ENCODE data around the gene GPR3. TPM values are rescaled to one million over a fixed set of nuclear protein-coding genes. Genes with fewer than 3 reads are reported as not detected.

The GPR3 gene
- total and polyA plus RNA-seq, 2 of the 8 experiments (the other 6 are each of a cell fraction or from before 2014, with no cell fraction given): 9.9 to 26.5 TPM

DNA sequence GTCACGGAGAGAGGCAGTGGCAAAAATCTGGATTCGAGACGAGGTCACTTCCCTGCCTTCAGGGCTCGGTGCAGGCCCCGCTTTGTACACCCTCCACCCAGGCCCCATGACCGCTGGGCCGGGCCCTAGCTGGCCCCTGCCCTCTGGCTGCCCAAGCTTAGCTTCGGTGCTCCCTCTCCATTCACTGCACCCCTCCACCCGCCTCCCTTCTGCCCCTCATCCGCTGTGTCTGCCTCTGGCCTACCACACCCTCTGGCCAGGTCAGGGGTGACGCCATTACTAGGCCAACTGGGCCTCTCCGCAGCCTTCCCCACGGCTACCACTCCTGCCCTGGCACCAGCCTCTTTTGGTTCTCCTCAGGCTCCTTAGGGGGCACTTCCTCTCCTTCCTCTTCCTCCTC, 8.8 kb upstream of the GPR3 start:
- H2AK5ac ChIP-seq (ENCODE audit: low read depth, low read length): peak overlapping the region; percentile 61; the same call in 1 of the 2 replicates
- H4K20me1 ChIP-seq (replicated peaks in 1 of 2; ENCODE audit: control insufficient read depth in 1 of 2, insufficient read depth in 2 of 2, low read length in 2 of 2): no peaks in the 10 kb centered on the region
- H3K9me3 ChIP-seq (ENCODE audit: insufficient read depth in 2 of 2, low read depth in 1 of 2, low read length in 1 of 2): no peaks in the 10 kb centered on the region
- H3K79me2 ChIP-seq (ENCODE audit: control insufficient read depth in 1 of 2, insufficient read depth in 2 of 2, low read length in 2 of 2): no peaks in the 10 kb centered on the region
- no peak overlapping the region for H2BK120ac ChIP-seq (replicated peaks; ENCODE audit: low read depth, low read length)
- 80% methylated on average over 12 of the region's 13 CpGs; no CpG with 5 or more reads in 1 of the 2 experiments for WGBS, 2 experiments (ENCODE audit: extremely low coverage in 1 of 2, insufficient coverage in 1 of 2, insufficient read length in 1 of 2, insufficient replicate concordance in 2 of 2, low coverage in 1 of 2, low lambda C conversion rate in 2 of 2, missing lambda C conversion rate in 1 of 2)
- H3K36me3 ChIP-seq (ENCODE audit: control insufficient read depth in 2 of 4, insufficient read depth in 4 of 4, low read length in 3 of 4): no peaks in the 10 kb centered on the region
- H4K5ac ChIP-seq (ENCODE audit: insufficient read length, low read depth, low read length): no peak overlapping the region
- H3K27me3 ChIP-seq (replicated peaks in 1 of 4; ENCODE audit: control insufficient read depth in 3 of 4, extremely low read depth in 1 of 4, insufficient read depth in 3 of 4, low read length in 3 of 4): peaks cover 0 to 16% (median 9%) of the 10 kb centered on the region in 4 experiments; a peak in 6 of 7 replicates
- CTCF ChIA-PET (ENCODE audit: partially characterized antibody): interaction anchor here (0.7 to 18.9 kb wide), 13 partner anchors 10 to 1098 kb away, joined by 3 to 625 read pairs (median 5); partner anchors contain the start of genes FCN3 and MAP3K6
- no peak overlapping the region for H2BK5ac ChIP-seq (ENCODE audit: low read depth, low read length)
- peak overlapping the region in 1 of 4 experiments; percentile 74; a peak in 2 of 8 replicates for H3K4me3 ChIP-seq (ENCODE audit: extremely low read depth in 1 of 4, insufficient read depth in 2 of 4, low read depth in 3 of 4, low read length in 4 of 4)
- POLR2A ChIA-PET (ENCODE audit: partially characterized antibody): interaction anchor here (1.5 to 3.7 kb wide), 3 partner anchors 15 to 386 kb away, joined by 4 to 18 read pairs (median 8); partner anchors contain the start of gene MAP3K6
- peak overlapping the region; percentile 88; the same call in 1 of the 2 replicates for H2BK15ac ChIP-seq (ENCODE audit: low read length)
- no peak overlapping the region for H3K14ac ChIP-seq (ENCODE audit: insufficient read length)
- no peak overlapping the region for H3K9ac ChIP-seq (replicated peaks in 1 of 4; ENCODE audit: extremely low read depth in 1 of 4, low read depth in 3 of 4, low read length in 3 of 4)
- no peak overlapping the region for H2BK20ac ChIP-seq (ENCODE audit: low read length)
- H2AFZ ChIP-seq (ENCODE audit: low read length): no peak overlapping the region
- no peak overlapping the region for H3K4ac ChIP-seq (replicated peaks; ENCODE audit: insufficient read length, low read depth, low read length)
- no peak for DNase-seq (ENCODE audit: low read depth in 1 of 2, low spot score in 2 of 2)
- H2BK12ac ChIP-seq (ENCODE audit: low read depth, low read length): peak overlapping the region; percentile 68; the same call in 1 of the 2 replicates
- no peak overlapping the region for H4K91ac ChIP-seq (replicated peaks; ENCODE audit: insufficient read length, low read length)
- H3K4me2 ChIP-seq (ENCODE audit: insufficient read depth in 1 of 2, low read depth in 2 of 2, low read length in 2 of 2): peak overlapping the region; percentile 45 to 89; a peak in 2 of 4 replicates
- no peak overlapping the region for H3K27ac ChIP-seq (ENCODE audit: low read depth, low read length)
- no peak overlapping the region for H4K8ac ChIP-seq (ENCODE audit: extremely low read depth, insufficient read depth, low read length)
- peaks cover 4% of the 10 kb centered on the region; the same call in 1 of the 2 replicates for H3K23me2 ChIP-seq (ENCODE audit: low read depth, low read length)
- H3K18ac ChIP-seq (ENCODE audit: extremely low read depth, low read length): peak overlapping the region; percentile 73; the same call in 1 of the 2 replicates
- FAIRE-seq: no peak
- no peak overlapping the region for H3K56ac ChIP-seq (replicated peaks; ENCODE audit: insufficient read length, low read depth, low read length)
- no peak overlapping the region for H3K23ac ChIP-seq (ENCODE audit: insufficient read length)
- peaks cover 0 to 7% (median 1%) of the 10 kb centered on the region in 4 experiments; a peak in 3 of 7 replicates for H3K4me1 ChIP-seq (replicated peaks in 1 of 4; ENCODE audit: control insufficient read depth in 3 of 4, insufficient read depth in 4 of 4, low read length in 3 of 4)
- no peaks in the 10 kb centered on the region for H3K79me1 ChIP-seq (ENCODE audit: low read depth, low read length)
- TF ChIP-seq, protein P1, sequence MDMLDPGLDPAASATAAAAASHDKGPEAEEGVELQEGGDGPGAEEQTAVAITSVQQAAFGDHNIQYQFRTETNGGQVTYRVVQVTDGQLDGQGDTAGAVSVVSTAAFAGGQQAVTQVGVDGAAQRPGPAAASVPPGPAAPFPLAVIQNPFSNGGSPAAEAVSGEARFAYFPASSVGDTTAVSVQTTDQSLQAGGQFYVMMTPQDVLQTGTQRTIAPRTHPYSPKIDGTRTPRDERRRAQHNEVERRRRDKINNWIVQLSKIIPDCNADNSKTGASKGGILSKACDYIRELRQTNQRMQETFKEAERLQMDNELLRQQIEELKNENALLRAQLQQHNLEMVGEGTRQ (IDR thresholded peaks at IDR 0.05; ENCODE audit: low read length): no peak
- TF ChIP-seq HDAC2 (IDR thresholded peaks at IDR 0.05; ENCODE audit: borderline replicate concordance in 1 of 2, low read depth in 2 of 2, low read length in 2 of 2) (no peak), CBX8 (IDR thresholded peaks at IDR 0.05; ENCODE audit: borderline replicate concordance, low read depth, low read length) (no peak), RNF2 (IDR thresholded peaks at IDR 0.05; ENCODE audit: borderline replicate concordance, low read depth, low read length, missing control alignments, poor library complexity, severe bottlenecking) (no peak), RFX5 (IDR thresholded peaks at IDR 0.05; ENCODE audit: borderline replicate concordance, low read depth, low read length) (no peak)

All from H1 (cell line).